ENCODE measurements around the gene PRH2. TPM values are rescaled to one million over a fixed set of nuclear protein-coding genes. Genes with fewer than 3 reads are reported as not detected.

The PRH2 gene
- not detected in 2 replicates for total RNA-seq

GRCh38 chr12:10928746-10929286 is at the start of gene PRH2:
Gene PRH2, plus strand, starts transcription at chr12:10929236. Its CDS starts 38 bp downstream, at chr12:10929274.

GRCh38 chr12:10884086-10884725 is 44.8 kb upstream of the PRH2 start, which contains the start of gene PRH1:
Gene PRH1, minus strand, starts transcription at chr12:10884255. Its CDS starts 38 bp downstream, at chr12:10884217.

GRCh38 chr12:10909462-10909861 is 19.6 kb upstream of the PRH2 start, which contains the start of gene TAS2R13:
Gene TAS2R13, minus strand, starts transcription at chr12:10909562. Its CDS starts 264 bp downstream, at chr12:10909298.

GRCh38 chr12:10939163-10939562 is 10.1 kb downstream of the PRH2 start, which contains the start of gene TAS2R14:
Gene TAS2R14, minus strand, starts transcription at chr12:10939263. Its CDS starts 56 bp downstream, at chr12:10939207.

Other genes with a start within 250 kb of the PRH2 start
- gene YBX3, start 205.9 kb upstream of the PRH2 start, total RNA-seq, result 167 and 170 TPM in 2 replicates
- gene TAS2R7, start 126.6 kb upstream of the PRH2 start, total RNA-seq, result 0.16 TPM in 1 of 2 replicates, not detected in the other
- 0.12 TPM in 1 of 2 replicates, not detected in the other for gene TAS2R8, start 122.0 kb upstream of the PRH2 start, total RNA-seq
- not detected in 2 replicates for gene TAS2R9, start 119.1 kb upstream of the PRH2 start, total RNA-seq
- gene TAS2R10, start 102.9 kb upstream of the PRH2 start, total RNA-seq, result 1.2 and 1.8 TPM in 2 replicates
- gene PRR4, start 79.8 kb upstream of the PRH2 start, total RNA-seq, result 1.7 and 10.5 TPM in 2 replicates
- 19.8 and 37.5 TPM in 2 replicates for gene PRH1, start 45.0 kb upstream of the PRH2 start, total RNA-seq
- 1.8 and 3.4 TPM in 2 replicates for gene TAS2R13, start 19.7 kb upstream of the PRH2 start, total RNA-seq
- gene TAS2R14, start 10.0 kb downstream of the PRH2 start, total RNA-seq, result 2.9 and 7.0 TPM in 2 replicates
- 4.7 and 7.0 TPM in 2 replicates for gene TAS2R50, start 57.7 kb downstream of the PRH2 start, total RNA-seq
- 3.3 and 7.5 TPM in 2 replicates for gene TAS2R20, start 69.1 kb downstream of the PRH2 start, total RNA-seq
- gene TAS2R19, start 93.4 kb downstream of the PRH2 start, total RNA-seq, result 4.9 and 9.6 TPM in 2 replicates
- gene TAS2R31, start 102.2 kb downstream of the PRH2 start, total RNA-seq, result 6.4 and 10.9 TPM in 2 replicates
- 2.2 and 6.8 TPM in 2 replicates for gene TAS2R46, start 133.1 kb downstream of the PRH2 start, total RNA-seq
- gene TAS2R43, start 163.1 kb downstream of the PRH2 start, total RNA-seq, result 3.4 and 4.3 TPM in 2 replicates
- gene TAS2R30, start 205.4 kb downstream of the PRH2 start, total RNA-seq, result 3.6 and 8.8 TPM in 2 replicates
- gene SMIM10L1, start 242.0 kb downstream of the PRH2 start, total RNA-seq, result 5.5 and 5.8 TPM in 2 replicates

All from hair follicle dermal papilla cell (primary cell).